RWPE2 (cell line): Measurements from ENCODE around the gene LRRN3.

Experiments
- ATAC-seq: fragments of 200-7000 bp; cut with Tn5 transposase; 3 replicates; pipeline ENCODE4 v1.9.1; 2021; ENCODE audit warnings: low read depth
- DNase-seq: peaks from one replicate; pipeline ENCODE4 v3.0.0-alpha.2; 2020; ENCODE audit warnings: low spot score
- H3K27ac ChIP-seq: fragments of 450-650 bp; 2 replicates; pipeline ENCODE4 v1.5.1; 2017; ENCODE audit warnings: mild to moderate bottlenecking; ENCODE audit not compliant: poor library complexity, severe bottlenecking
- H3K27me3 ChIP-seq: fragments of 250-450 bp; sonication (Bioruptor Pico); 2 replicates; pipeline ENCODE4 v1.5.1; 2021; ENCODE audit warnings: mild to moderate bottlenecking, moderate library complexity; ENCODE audit not compliant: insufficient read depth, poor library complexity, severe bottlenecking
- H3K36me3 ChIP-seq: fragments of 250-450 bp; sonication (Bioruptor Pico); 2 replicates; pipeline ENCODE4 v1.5.1; 2020; ENCODE audit warnings: low read depth, mild to moderate bottlenecking, moderate library complexity
- H3K4me1 ChIP-seq: fragments of 250-450 bp; sonication (Bioruptor Pico); 2 replicates; pipeline ENCODE4 v1.5.1; 2021; ENCODE audit warnings: mild to moderate bottlenecking, moderate library complexity; ENCODE audit not compliant: insufficient read depth, poor library complexity, severe bottlenecking
- H3K4me3 ChIP-seq: fragments of 250-450 bp; sonication (Bioruptor Pico); 2 replicates; pipeline ENCODE4 v1.5.1; 2021; ENCODE audit warnings: mild to moderate bottlenecking, moderate library complexity; ENCODE audit not compliant: severe bottlenecking
- H3K9me3 ChIP-seq: fragments of 250-450 bp; sonication (Bioruptor Pico); 2 replicates; pipeline ENCODE4 v1.5.1; 2021; ENCODE audit warnings: mild to moderate bottlenecking, moderate library complexity; ENCODE audit not compliant: severe bottlenecking
- TF ChIP-seq, protein P1 (sequence below): fragments of 450-650 bp; IDR thresholded peaks from one replicate; pipeline ENCODE4 v1.5.1; 2017; ENCODE audit warnings: mild to moderate bottlenecking, moderate library complexity; ENCODE audit not compliant: poor library complexity, severe bottlenecking

LRRN3 gene

DNA sequence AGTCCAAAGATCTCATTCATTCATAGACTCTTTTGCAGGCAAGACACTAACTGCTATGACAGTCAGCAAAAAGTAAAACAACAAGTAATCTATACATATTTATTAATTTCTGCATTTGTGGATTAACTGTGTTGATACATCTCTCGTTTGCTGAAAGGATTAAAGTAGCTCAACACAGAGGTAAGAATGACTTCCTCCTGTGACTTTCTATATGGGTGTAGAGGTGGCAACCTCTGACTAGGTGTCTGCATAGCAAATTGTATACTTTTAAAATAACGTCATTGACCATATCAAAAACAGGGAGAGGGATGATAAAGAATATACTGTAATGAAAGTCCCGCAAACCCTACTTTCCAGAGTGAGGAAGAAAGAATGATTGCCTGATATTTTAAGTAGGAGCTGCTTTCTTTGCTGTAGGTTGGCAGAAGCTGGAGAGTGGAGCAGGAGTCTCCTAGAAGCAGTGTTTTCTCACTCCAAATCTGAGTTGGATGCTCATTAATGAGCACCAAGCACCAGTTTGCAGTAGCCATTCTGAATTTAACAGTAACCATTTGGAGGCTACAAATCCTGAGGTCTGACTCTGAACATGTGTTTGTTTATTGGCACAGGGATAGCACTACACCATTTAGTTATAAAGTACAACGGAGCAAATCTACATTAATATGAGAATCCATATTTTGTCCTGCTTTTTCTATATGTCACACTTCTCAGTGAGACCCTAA, 9.2 kb upstream of the LRRN3 start:
- DNase-seq, result no peak

DNA sequence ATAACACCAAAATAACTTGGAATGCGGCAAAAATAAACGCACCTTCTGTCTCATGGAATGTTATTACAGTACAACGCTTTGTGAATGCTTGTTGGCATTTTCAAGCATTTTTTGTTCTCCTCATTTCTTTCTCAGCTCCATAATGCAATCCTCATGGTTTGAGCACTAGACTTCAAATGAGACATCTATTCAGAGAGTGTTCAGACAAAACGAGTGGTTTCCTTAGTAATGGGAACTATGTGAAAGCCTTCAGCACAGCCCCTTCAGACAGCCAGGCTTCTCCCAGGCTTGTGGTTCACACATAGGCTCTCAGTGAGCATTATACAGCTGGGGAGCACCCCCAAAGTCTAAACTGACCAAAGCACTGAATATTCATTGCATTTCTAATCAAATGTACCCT, 8.6 kb upstream of the LRRN3 start:
- H3K4me3 ChIP-seq, result no peak overlapping the region
- no peak overlapping the region for H3K27ac ChIP-seq
- DNase-seq, result no peak

More for the DNA sequence above, 9.2 kb upstream of the LRRN3 start:
- no peak for ATAC-seq
- H3K4me3 ChIP-seq, result no peak overlapping the region
- H3K27me3 ChIP-seq, result no peaks in the 10 kb centered on the region
- TF ChIP-seq, protein P1, sequence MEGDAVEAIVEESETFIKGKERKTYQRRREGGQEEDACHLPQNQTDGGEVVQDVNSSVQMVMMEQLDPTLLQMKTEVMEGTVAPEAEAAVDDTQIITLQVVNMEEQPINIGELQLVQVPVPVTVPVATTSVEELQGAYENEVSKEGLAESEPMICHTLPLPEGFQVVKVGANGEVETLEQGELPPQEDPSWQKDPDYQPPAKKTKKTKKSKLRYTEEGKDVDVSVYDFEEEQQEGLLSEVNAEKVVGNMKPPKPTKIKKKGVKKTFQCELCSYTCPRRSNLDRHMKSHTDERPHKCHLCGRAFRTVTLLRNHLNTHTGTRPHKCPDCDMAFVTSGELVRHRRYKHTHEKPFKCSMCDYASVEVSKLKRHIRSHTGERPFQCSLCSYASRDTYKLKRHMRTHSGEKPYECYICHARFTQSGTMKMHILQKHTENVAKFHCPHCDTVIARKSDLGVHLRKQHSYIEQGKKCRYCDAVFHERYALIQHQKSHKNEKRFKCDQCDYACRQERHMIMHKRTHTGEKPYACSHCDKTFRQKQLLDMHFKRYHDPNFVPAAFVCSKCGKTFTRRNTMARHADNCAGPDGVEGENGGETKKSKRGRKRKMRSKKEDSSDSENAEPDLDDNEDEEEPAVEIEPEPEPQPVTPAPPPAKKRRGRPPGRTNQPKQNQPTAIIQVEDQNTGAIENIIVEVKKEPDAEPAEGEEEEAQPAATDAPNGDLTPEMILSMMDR, result no peak
- H3K27ac ChIP-seq, result no peak overlapping the region
- no peaks in the 10 kb centered on the region for H3K9me3 ChIP-seq
- no peaks in the 10 kb centered on the region for H3K4me1 ChIP-seq
- H3K36me3 ChIP-seq, result no peaks in the 10 kb centered on the region

DNA sequence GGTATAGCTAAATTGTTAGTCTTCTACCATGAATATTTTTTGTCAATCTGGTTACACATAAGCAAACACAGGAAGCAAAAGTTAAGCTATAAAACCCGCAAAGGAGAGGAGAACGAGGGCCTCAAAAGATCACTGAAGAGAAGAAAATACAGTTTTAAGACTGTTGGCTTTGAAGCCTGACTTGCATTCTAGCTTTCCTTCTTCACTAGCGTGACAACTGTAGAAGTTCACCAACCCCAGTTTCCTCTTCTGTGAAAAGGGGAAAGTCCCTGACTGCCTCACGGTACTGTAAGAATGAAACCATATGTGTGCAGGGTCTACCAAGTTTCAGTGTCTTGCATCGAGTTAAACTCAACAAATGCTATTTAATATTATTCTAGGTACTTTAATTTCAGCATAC, 7.5 kb upstream of the LRRN3 start:
- H3K27ac ChIP-seq, result no peak overlapping the region
- TF ChIP-seq, protein P1, result no peak
- H3K9me3 ChIP-seq, result no peaks in the 10 kb centered on the region
- no peaks in the 10 kb centered on the region for H3K4me1 ChIP-seq
- H3K36me3 ChIP-seq, result no peaks in the 10 kb centered on the region
- H3K4me3 ChIP-seq, result no peak overlapping the region
- no peaks in the 10 kb centered on the region for H3K27me3 ChIP-seq
- no peak for ATAC-seq
- DNase-seq, result no peak

More for the DNA sequence above, 8.6 kb upstream of the LRRN3 start:
- Histone ChIP-seq H3K36me3 (no peaks in the 10 kb centered on the region), H3K9me3 (no peaks in the 10 kb centered on the region), H3K27me3 (no peaks in the 10 kb centered on the region), H3K4me1 (no peaks in the 10 kb centered on the region)
- no peak for ATAC-seq
- TF ChIP-seq, protein P1, result no peak

DNA sequence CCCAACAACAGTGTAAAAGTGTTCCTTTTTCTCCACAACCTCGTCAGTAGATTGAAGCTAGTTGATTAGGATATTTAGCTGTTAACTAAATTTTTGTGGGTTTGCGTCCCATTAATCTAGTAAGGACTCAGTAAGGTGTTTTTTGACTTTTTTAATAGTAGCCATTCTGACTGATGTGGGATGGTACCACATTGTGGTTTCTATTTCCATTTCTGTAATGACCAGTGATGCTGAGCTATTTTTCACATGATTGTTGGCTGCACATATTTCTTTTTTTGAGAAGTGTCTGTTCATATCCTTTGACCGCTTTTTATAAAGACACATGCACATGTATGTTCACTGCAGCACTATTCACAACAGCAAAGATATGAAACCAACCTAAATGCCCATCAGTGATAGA, 5.6 kb upstream of the LRRN3 start:
- ATAC-seq (no peak), DNase-seq (no peak)
- Histone ChIP-seq H3K36me3 (no peaks in the 10 kb centered on the region), H3K27ac (no peak overlapping the region), H3K4me3 (no peak overlapping the region), H3K9me3 (no peaks in the 10 kb centered on the region), H3K4me1 (no peaks in the 10 kb centered on the region), H3K27me3 (no peaks in the 10 kb centered on the region)
- TF ChIP-seq, protein P1, result no peak

DNA sequence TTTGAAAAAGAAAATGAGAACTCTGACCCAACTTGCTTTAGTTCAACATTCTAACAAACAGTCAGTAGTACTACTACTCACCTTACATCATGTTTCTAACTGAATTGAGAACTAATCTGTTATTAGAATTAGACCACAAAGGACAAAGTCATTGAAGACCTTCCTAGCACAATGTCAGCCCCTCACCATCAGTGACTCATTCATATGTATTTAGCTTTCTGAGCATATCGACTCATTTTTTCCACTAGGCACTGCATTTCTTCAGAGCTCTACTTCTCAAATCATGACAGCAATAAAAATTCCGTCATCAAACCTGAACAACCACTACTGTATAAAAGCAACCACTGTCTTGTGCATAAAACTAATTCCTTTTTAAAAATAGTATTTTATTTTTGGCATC, 4.4 kb upstream of the LRRN3 start:
- Histone ChIP-seq H3K9me3 (no peaks in the 10 kb centered on the region), H3K36me3 (no peaks in the 10 kb centered on the region), H3K27me3 (no peaks in the 10 kb centered on the region), H3K4me3 (no peak overlapping the region), H3K27ac (no peak overlapping the region), H3K4me1 (no peaks in the 10 kb centered on the region)
- ATAC-seq, result no peak
- DNase-seq, result no peak
- TF ChIP-seq, protein P1, result no peak
